Fibroblast of the aortic adventitia (primary cell): ENCODE measurements around the gene RNF11. TPM values are rescaled to one million over a fixed set of nuclear protein-coding genes. Genes with fewer than 3 reads are reported as not detected.

ENCODE experiments used
- DNase-seq: peaks from one replicate; pipeline ENCODE4 v3.0.0-alpha.2; 2010; ENCODE audit warnings: low read depth
- H3K4me3 ChIP-seq: 2 replicates; pipeline ENCODE4 v1.5.1; 2011; ENCODE audit warnings: low read depth, mild to moderate bottlenecking, control low read depth, low read length, moderate library complexity
- CTCF ChIP-seq: IDR thresholded peaks from 2 replicates; pipeline ENCODE4 v1.5.1; 2011; ENCODE audit warnings: mild to moderate bottlenecking, low read length, control low read depth, inconsistent platforms; ENCODE audit not compliant: insufficient read depth
- total RNA-seq: library from RNA; depleted of rRNA; stranded (reverse); fragments of >200 nt; gene quantifications from 2 replicates; pipeline ENCODE4 v1.2.3, GENCODE V29; 2012; ENCODE audit warnings: low replicate concordance

The RNF11 gene
- total RNA-seq, result 78.1 and 112 TPM in 2 replicates

- TF ChIP-seq CTCF, result no peak
- H3K4me3 ChIP-seq, result peak within 1 kb of the TSS; percentile 98
- DNase-seq, result peak; percentile 84
These were observed at the start of gene RNF11 for GRCh38 chr1:51235673-51236530. Gene RNF11, plus strand, starts transcription at chr1:51236273. Its CDS starts 484 bp downstream, at chr1:51236757.

- H3K4me3 ChIP-seq, result no peak overlapping the region
- no peak for DNase-seq
- TF ChIP-seq CTCF, result no peak
These were observed 47.8 kb upstream of the RNF11 start for GRCh38 chr1:51188230-51188629.

- peak; percentile 91 for TF ChIP-seq CTCF
- DNase-seq, result peak; percentile 91
- H3K4me3 ChIP-seq, result no peak overlapping the region
These were observed 46.5 kb upstream of the RNF11 start for GRCh38 chr1:51189421-51190073.

GRCh38 chr1:51190961-51191360, 45.1 kb upstream of the RNF11 start:
- no peak overlapping the region for H3K4me3 ChIP-seq
- DNase-seq, result no peak
- TF ChIP-seq CTCF, result no peak

- H3K4me3 ChIP-seq, result no peak overlapping the region
- peak; percentile 93 for DNase-seq
- TF ChIP-seq CTCF, result peak; percentile 91
These were observed 43.7 kb upstream of the RNF11 start for GRCh38 chr1:51192213-51192843.

- H3K4me3 ChIP-seq, result no peak overlapping the region
- no peak for TF ChIP-seq CTCF
- DNase-seq, result no peak
These were observed 42.5 kb upstream of the RNF11 start for GRCh38 chr1:51193564-51193963.
